ENCODE data around the gene SPTLC2.

Gene SPTLC2

GRCh38 chr14:77467801-77468200 is 148.6 kb downstream of the SPTLC2 start:
- DNase-seq (ENCODE audit: low read depth in 2 of 2), result no peak

DNA sequence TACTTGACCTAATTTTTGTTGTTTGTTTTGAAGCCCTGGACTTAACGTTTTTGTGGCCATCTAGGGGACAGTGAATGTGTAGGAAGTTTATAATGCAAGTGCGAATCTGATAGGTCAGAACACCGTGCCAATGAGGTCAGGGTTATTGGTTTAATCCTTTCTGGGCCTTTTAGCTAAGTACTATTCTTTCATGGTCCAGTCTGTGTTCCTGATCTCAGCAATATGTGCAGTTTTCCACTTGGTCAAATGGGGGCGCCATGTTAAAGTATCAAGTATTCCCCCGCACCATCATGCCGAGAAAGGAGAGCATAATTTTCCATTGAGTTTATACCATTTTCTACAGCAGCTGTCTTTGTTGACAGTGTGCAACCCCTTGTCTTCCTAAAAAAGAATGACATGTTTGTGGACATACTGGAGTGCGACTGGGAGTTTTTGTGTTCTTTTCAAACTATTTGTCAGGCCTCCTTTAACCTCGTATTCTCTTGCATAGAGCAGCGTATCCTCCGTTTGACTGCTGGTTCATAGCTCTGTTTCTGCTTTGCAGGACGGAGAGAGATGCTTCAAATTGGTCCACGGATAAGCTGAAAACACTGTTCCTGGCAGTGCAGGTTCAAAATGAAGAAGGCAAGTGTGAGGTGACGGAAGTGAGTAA is 157.2 kb downstream of the SPTLC2 start:
- DNase-seq (ENCODE audit: low read depth in 2 of 2), result peak; percentile 33 to 53

DNA sequence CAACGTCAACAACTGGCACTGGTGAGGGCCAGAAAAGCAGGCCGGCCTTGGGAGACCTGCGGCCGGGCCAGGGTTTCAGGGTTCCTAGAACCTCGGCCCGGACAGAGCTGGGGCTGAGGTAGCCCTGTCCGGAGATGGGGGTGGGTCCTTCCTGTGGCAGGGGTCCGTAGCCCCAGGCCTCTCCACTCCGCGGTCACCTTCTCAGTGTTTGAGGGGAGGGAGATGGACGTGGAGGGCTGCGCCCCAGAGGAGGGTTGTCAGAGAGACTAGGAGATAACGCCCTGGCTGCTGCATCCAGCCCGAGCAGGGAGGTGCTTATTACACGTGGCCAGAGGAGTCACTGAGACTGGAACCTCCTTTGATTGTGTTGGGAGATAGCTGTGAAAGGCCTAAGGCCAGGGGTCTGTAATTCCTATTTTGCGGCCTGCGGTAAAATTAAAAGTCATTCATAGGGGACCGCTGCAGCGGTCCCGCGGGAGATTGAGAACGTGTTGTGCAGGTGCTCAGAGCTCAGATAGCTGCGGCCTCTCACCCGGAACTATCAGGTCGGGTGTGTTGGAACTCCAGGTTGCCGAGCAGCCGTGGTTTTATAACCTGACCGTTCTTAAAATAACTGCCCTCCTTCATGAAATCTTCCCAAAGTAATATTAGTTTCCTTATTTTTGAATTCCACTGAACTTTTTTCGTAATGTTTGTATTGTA is 158.0 kb downstream of the SPTLC2 start:
- peak in 1 of 2 donors; percentile 15 for DNase-seq (ENCODE audit: low read depth in 2 of 2)

- peak; percentile 81 to 82 for DNase-seq (ENCODE audit: low read depth in 2 of 2)
These were observed 158.8 kb downstream of the SPTLC2 start, which contains the start of the genes AHSA1 and VIPAS39 for GRCh38 chr14:77457522-77458248. AHSA1 (plus strand) TSS chr14:77458093; CDS start chr14:77458190, 97 bp downstream. VIPAS39 (minus strand) TSS chr14:77457601; CDS start chr14:77454102, 3,499 bp downstream.

DNA sequence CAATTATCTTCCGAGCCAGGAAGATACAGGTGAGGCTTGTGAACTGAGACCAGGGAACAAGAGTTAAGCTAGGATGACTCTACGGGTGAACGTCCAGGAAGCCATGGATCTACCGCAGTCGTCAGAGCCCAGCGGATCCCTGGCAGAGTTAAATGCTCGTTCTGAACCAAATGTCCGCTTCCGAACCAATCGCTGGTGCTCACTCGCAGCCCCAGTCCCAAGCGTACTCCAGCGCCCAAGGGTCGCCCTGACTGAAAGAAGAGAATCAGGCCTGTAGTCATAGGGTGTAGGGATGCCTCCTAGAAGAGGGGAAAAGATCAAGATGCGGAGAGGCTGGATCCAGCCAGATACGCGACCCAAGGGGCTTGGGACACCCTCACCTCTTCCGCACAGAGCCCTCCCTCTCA is 159.3 kb downstream of the SPTLC2 start:
- no peak for DNase-seq (ENCODE audit: low read depth in 2 of 2)
